HG03175 (cell line): Measurements from ENCODE around the gene LMX1A.

ENCODE experiments used
- ATAC-seq: cut with Tn5 transposase; IDR thresholded peaks from one replicate; pipeline ENCODE4 v1.9.1; 2021; ENCODE audit warnings: mild to moderate bottlenecking, moderate library complexity; ENCODE audit not compliant: unreplicated experiment

LMX1A gene

GRCh38 chr1:165367375-165367993 lies 11.0 kb upstream of the LMX1A start:
- ATAC-seq: peak; percentile 60

GRCh38 chr1:165365341-165365740 lies 8.8 kb upstream of the LMX1A start:
- ATAC-seq: no peak

GRCh38 chr1:165364568-165365133 lies 8.1 kb upstream of the LMX1A start:
- no peak for ATAC-seq

- ATAC-seq: no peak
Measured at GRCh38 chr1:165356876-165357275, 361 bp upstream of the LMX1A start.

- ATAC-seq: no peak
Measured at GRCh38 chr1:165355139-165355976, 1.2 kb downstream of the LMX1A start.

- no peak for ATAC-seq
Measured at GRCh38 chr1:165354739-165355138, 1.8 kb downstream of the LMX1A start.

GRCh38 chr1:165353731-165354671 lies 2.5 kb downstream of the LMX1A start:
- ATAC-seq: no peak

GRCh38 chr1:165352442-165353293 lies 3.8 kb downstream of the LMX1A start:
- ATAC-seq: no peak

- no peak for ATAC-seq
Measured at GRCh38 chr1:165351863-165352441, 4.6 kb downstream of the LMX1A start.

- no peak for ATAC-seq
Measured at GRCh38 chr1:165350840-165351239, 5.7 kb downstream of the LMX1A start.

- ATAC-seq: no peak
Measured at GRCh38 chr1:165345502-165345901, 11.0 kb downstream of the LMX1A start.

- ATAC-seq: no peak
Measured at GRCh38 chr1:165344736-165345135, 11.8 kb downstream of the LMX1A start.

- no peak for ATAC-seq
Measured at GRCh38 chr1:165344198-165344597, 12.3 kb downstream of the LMX1A start.

GRCh38 chr1:165342587-165342986 lies 13.9 kb downstream of the LMX1A start:
- no peak for ATAC-seq

GRCh38 chr1:165342168-165342567 lies 14.3 kb downstream of the LMX1A start:
- no peak for ATAC-seq

- ATAC-seq: no peak
Measured at GRCh38 chr1:165339164-165339563, 17.4 kb downstream of the LMX1A start.

- ATAC-seq: no peak
Measured at GRCh38 chr1:165330483-165330882, 26.0 kb downstream of the LMX1A start.

GRCh38 chr1:165329104-165329503 lies 27.4 kb downstream of the LMX1A start:
- ATAC-seq: no peak

GRCh38 chr1:165328136-165328535 lies 28.4 kb downstream of the LMX1A start:
- ATAC-seq: no peak

GRCh38 chr1:165327538-165327937 lies 29.0 kb downstream of the LMX1A start:
- ATAC-seq: no peak
